IPS-18a (cell line): ENCODE results near the gene CSF1R.

ENCODE experiments used
- H3K27ac ChIP-seq: one replicate; pipeline ENCODE4 v1.5.1; 2013; ENCODE audit warnings: low read length
- H3K27me3 ChIP-seq: one replicate; pipeline ENCODE4 v1.6.1; 2013; ENCODE audit warnings: mild to moderate bottlenecking, low read length; ENCODE audit not compliant: control insufficient read depth, insufficient read depth
- H3K36me3 ChIP-seq: one replicate; pipeline ENCODE4 v1.6.1; 2013; ENCODE audit warnings: low read depth, low read length; ENCODE audit not compliant: control insufficient read depth
- H3K4me1 ChIP-seq: one replicate; pipeline ENCODE4 v1.6.1; 2013; ENCODE audit warnings: low read depth, low read length; ENCODE audit not compliant: control insufficient read depth
- H3K4me3 ChIP-seq: one replicate; pipeline ENCODE4 v1.5.1; 2013; ENCODE audit warnings: low read length
- H3K9ac ChIP-seq: one replicate; pipeline ENCODE4 v1.6.1; 2013; ENCODE audit warnings: mild to moderate bottlenecking, low read length, moderate library complexity
- H3K9me3 ChIP-seq: one replicate; pipeline ENCODE4 v1.6.1; 2013; ENCODE audit warnings: low read depth, low read length; ENCODE audit not compliant: control insufficient read depth

The CSF1R gene

GRCh38 chr5:150126199-150126920, 40.0 kb upstream of the CSF1R start:
- H3K9ac ChIP-seq: no peak overlapping the region

GRCh38 chr5:150125334-150125733, 39.0 kb upstream of the CSF1R start:
- Histone ChIP-seq H3K4me3 (no peak overlapping the region), H3K4me1 (peaks cover 3% of the 10 kb centered on the region), H3K27me3 (peaks cover 11% of the 10 kb centered on the region), H3K36me3 (no peaks in the 10 kb centered on the region), H3K9me3 (no peaks in the 10 kb centered on the region), H3K27ac (no peak overlapping the region), H3K9ac (no peak overlapping the region)

More at GRCh38 chr5:150126199-150126920, 40.0 kb upstream of the CSF1R start:
- Histone ChIP-seq H3K27ac (no peak overlapping the region), H3K4me3 (no peak overlapping the region), H3K27me3 (peaks cover 14% of the 10 kb centered on the region), H3K4me1 (peaks cover 13% of the 10 kb centered on the region), H3K9me3 (no peaks in the 10 kb centered on the region), H3K36me3 (no peaks in the 10 kb centered on the region)

GRCh38 chr5:150124596-150124995, 38.2 kb upstream of the CSF1R start:
- H3K4me1 ChIP-seq: no peaks in the 10 kb centered on the region
- no peaks in the 10 kb centered on the region for H3K9me3 ChIP-seq
- no peak overlapping the region for H3K4me3 ChIP-seq
- no peak overlapping the region for H3K9ac ChIP-seq
- peaks cover 4% of the 10 kb centered on the region for H3K27me3 ChIP-seq
- no peaks in the 10 kb centered on the region for H3K36me3 ChIP-seq
- no peak overlapping the region for H3K27ac ChIP-seq

- no peak overlapping the region for H3K4me3 ChIP-seq
- H3K27me3 ChIP-seq: no peaks in the 10 kb centered on the region
- H3K9me3 ChIP-seq: no peaks in the 10 kb centered on the region
- no peak overlapping the region for H3K27ac ChIP-seq
- H3K4me1 ChIP-seq: no peaks in the 10 kb centered on the region
- no peak overlapping the region for H3K9ac ChIP-seq
- no peaks in the 10 kb centered on the region for H3K36me3 ChIP-seq
These were observed 37.8 kb upstream of the CSF1R start for GRCh38 chr5:150124111-150124557.

- Histone ChIP-seq H3K9ac (no peak overlapping the region), H3K27ac (no peak overlapping the region), H3K27me3 (no peaks in the 10 kb centered on the region), H3K9me3 (no peaks in the 10 kb centered on the region), H3K36me3 (no peaks in the 10 kb centered on the region), H3K4me1 (no peaks in the 10 kb centered on the region), H3K4me3 (no peak overlapping the region)
These were observed 37.2 kb upstream of the CSF1R start for GRCh38 chr5:150123542-150123941.

GRCh38 chr5:150122536-150123481, 36.5 kb upstream of the CSF1R start:
- Histone ChIP-seq H3K27me3 (no peaks in the 10 kb centered on the region), H3K4me3 (no peak overlapping the region), H3K4me1 (no peaks in the 10 kb centered on the region), H3K9ac (no peak overlapping the region), H3K9me3 (no peaks in the 10 kb centered on the region), H3K36me3 (no peaks in the 10 kb centered on the region), H3K27ac (no peak overlapping the region)

GRCh38 chr5:150122158-150122510, 35.8 kb upstream of the CSF1R start:
- Histone ChIP-seq H3K27me3 (no peaks in the 10 kb centered on the region), H3K27ac (no peak overlapping the region), H3K4me3 (no peak overlapping the region), H3K9me3 (no peaks in the 10 kb centered on the region), H3K9ac (no peak overlapping the region), H3K36me3 (no peaks in the 10 kb centered on the region), H3K4me1 (no peaks in the 10 kb centered on the region)

- Histone ChIP-seq H3K4me3 (no peak overlapping the region), H3K4me1 (no peaks in the 10 kb centered on the region), H3K9me3 (no peaks in the 10 kb centered on the region), H3K9ac (no peak overlapping the region), H3K27me3 (no peaks in the 10 kb centered on the region), H3K36me3 (no peaks in the 10 kb centered on the region), H3K27ac (no peak overlapping the region)
These were observed 35.2 kb upstream of the CSF1R start for GRCh38 chr5:150121448-150122157.

GRCh38 chr5:150120617-150121447, 34.5 kb upstream of the CSF1R start:
- Histone ChIP-seq H3K27me3 (no peaks in the 10 kb centered on the region), H3K4me3 (no peak overlapping the region), H3K4me1 (no peaks in the 10 kb centered on the region), H3K27ac (no peak overlapping the region), H3K36me3 (no peaks in the 10 kb centered on the region), H3K9me3 (no peaks in the 10 kb centered on the region), H3K9ac (no peak overlapping the region)

- H3K27ac ChIP-seq: no peak overlapping the region
- no peaks in the 10 kb centered on the region for H3K9me3 ChIP-seq
- no peaks in the 10 kb centered on the region for H3K4me1 ChIP-seq
- no peaks in the 10 kb centered on the region for H3K36me3 ChIP-seq
- H3K4me3 ChIP-seq: no peak overlapping the region
- H3K27me3 ChIP-seq: no peaks in the 10 kb centered on the region
- H3K9ac ChIP-seq: no peak overlapping the region
These were observed 33.7 kb upstream of the CSF1R start for GRCh38 chr5:150120062-150120441.
